G401.6 (cell line): ENCODE measurements around the gene AQP1.

ENCODE experiments used
- FAIRE-seq: peaks from 2 replicates; lab custom pipeline; 2012; peaks lifted over from hg19 to GRCh38; lab: Jason Lieb, UNC

Gene AQP1

GRCh38 chr7:30911561-30911969 lies at the start of gene AQP1:
Gene AQP1, plus strand, starts transcription at chr7:30911853. Its CDS starts 57 bp downstream, at chr7:30911910.
- no peak for FAIRE-seq

- no peak for FAIRE-seq
Observed at GRCh38 chr7:30862995-30863705, 48.5 kb upstream of the AQP1 start.

GRCh38 chr7:30863706-30864035 lies 48.0 kb upstream of the AQP1 start:
- FAIRE-seq, result no peak

- FAIRE-seq, result no peak
Observed at GRCh38 chr7:30864101-30864500, 47.6 kb upstream of the AQP1 start.

- no peak for FAIRE-seq
Observed at GRCh38 chr7:30865076-30865475, 46.6 kb upstream of the AQP1 start.

- no peak for FAIRE-seq
Observed at GRCh38 chr7:30865821-30866220, 45.8 kb upstream of the AQP1 start.

GRCh38 chr7:30866939-30867338 lies 44.7 kb upstream of the AQP1 start:
- FAIRE-seq, result no peak

GRCh38 chr7:30867483-30867882 lies 44.2 kb upstream of the AQP1 start:
- FAIRE-seq, result no peak

- no peak for FAIRE-seq
Observed at GRCh38 chr7:30869794-30870611, 41.6 kb upstream of the AQP1 start.

- FAIRE-seq, result no peak
Observed at GRCh38 chr7:30870821-30871518, 40.7 kb upstream of the AQP1 start.

- no peak for FAIRE-seq
Observed at GRCh38 chr7:30871655-30872054, 40.0 kb upstream of the AQP1 start.

GRCh38 chr7:30873207-30873606 lies 38.4 kb upstream of the AQP1 start:
- FAIRE-seq, result no peak

GRCh38 chr7:30873656-30874055 lies 38.0 kb upstream of the AQP1 start:
- no peak for FAIRE-seq

GRCh38 chr7:30874656-30875302 lies 36.9 kb upstream of the AQP1 start:
- FAIRE-seq, result no peak

GRCh38 chr7:30877015-30877769 lies 34.5 kb upstream of the AQP1 start:
- no peak for FAIRE-seq

GRCh38 chr7:30877993-30878392 lies 33.7 kb upstream of the AQP1 start:
- FAIRE-seq, result no peak

GRCh38 chr7:30879139-30880124 lies 32.2 kb upstream of the AQP1 start:
- no peak for FAIRE-seq

GRCh38 chr7:30880125-30880720 lies 31.4 kb upstream of the AQP1 start:
- FAIRE-seq, result no peak

GRCh38 chr7:30880941-30881340 lies 30.7 kb upstream of the AQP1 start:
- no peak for FAIRE-seq

GRCh38 chr7:30881448-30881847 lies 30.2 kb upstream of the AQP1 start:
- FAIRE-seq, result no peak
